ENCODE data around the gene KIRREL1.

DNA sequence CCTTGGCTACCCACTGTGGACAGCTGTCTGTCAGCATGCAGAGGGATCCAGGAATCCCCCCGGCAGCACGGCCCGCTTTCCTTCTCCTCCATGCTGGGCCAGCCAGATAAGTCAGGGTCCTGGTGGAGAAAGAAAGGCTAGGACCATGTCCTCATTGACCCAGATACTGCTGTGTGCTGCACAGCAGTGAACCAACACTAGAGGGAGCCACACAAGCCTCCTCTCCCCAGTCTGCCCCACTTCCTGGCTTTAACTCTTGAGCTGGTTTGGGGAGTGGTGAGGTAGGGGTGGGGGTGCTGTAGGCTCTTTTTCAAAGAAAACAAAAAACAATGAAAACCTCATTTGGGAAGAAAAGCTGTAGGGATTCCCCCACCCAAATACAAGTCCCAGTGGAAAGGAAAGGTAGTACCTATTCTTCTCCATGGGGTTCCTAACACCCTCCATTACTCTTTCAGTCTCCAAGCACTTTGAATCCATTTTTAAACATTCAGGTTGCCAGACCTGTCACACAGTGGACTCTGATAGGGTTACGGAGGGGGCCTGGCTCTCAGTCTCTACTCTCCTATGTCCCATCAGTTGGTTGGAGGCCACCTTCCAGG lies 102.4 kb downstream of the KIRREL1 start:
- TF ChIP-seq SIN3A (IDR thresholded peaks at IDR 0.05; ENCODE audit: borderline replicate concordance, insufficient read depth, low read length) (no peak), TAF1 (IDR thresholded peaks at IDR 0.05; ENCODE audit: borderline replicate concordance, insufficient read depth, low read length) (no peak), POLR2AphosphoS5 (IDR thresholded peaks at IDR 0.05; ENCODE audit: low read depth, low read length) (no peak)
